GM12875 (cell line): ENCODE data around the gene TDRD9.
"Not testable (repeated sequence)": the region's sequence is repeated elsewhere in the genome, so short reads cannot be mapped to it uniquely, and the experiment has no call there.

Experiments used
- H3K4me3 ChIP-seq: one replicate; pipeline ENCODE4 v1.5.1; 2011; ENCODE audit warnings: low read depth, low read length, control low read depth
- TF ChIP-seq, protein P1 (sequence below): IDR thresholded peaks from 2 replicates; pipeline ENCODE4 v1.5.1; 2011; ENCODE audit warnings: low read depth, mild to moderate bottlenecking, control low read depth, inconsistent platforms, low read length, moderate library complexity, borderline replicate concordance; ENCODE audit not compliant: insufficient read depth

The TDRD9 gene

DNA sequence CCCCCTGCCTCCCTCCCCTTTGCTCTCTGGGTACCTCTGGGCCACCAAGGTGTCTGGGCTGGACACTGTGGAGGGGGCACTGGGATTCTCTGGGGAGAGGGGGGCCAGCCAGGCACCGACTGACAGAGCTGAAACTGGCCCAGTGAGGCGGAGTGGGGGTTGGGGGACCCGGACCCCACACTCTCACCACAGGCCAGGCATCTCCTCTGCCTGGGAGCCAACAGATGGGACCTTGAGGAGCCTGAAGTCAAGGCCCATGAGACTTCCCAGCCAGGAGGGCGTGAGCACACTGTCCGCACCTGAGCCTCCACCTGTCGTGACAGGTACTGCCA is 41.1 kb upstream of the TDRD9 start:
- H3K4me3 ChIP-seq: no peak overlapping the region
- TF ChIP-seq, protein P1, sequence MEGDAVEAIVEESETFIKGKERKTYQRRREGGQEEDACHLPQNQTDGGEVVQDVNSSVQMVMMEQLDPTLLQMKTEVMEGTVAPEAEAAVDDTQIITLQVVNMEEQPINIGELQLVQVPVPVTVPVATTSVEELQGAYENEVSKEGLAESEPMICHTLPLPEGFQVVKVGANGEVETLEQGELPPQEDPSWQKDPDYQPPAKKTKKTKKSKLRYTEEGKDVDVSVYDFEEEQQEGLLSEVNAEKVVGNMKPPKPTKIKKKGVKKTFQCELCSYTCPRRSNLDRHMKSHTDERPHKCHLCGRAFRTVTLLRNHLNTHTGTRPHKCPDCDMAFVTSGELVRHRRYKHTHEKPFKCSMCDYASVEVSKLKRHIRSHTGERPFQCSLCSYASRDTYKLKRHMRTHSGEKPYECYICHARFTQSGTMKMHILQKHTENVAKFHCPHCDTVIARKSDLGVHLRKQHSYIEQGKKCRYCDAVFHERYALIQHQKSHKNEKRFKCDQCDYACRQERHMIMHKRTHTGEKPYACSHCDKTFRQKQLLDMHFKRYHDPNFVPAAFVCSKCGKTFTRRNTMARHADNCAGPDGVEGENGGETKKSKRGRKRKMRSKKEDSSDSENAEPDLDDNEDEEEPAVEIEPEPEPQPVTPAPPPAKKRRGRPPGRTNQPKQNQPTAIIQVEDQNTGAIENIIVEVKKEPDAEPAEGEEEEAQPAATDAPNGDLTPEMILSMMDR: no peak

DNA sequence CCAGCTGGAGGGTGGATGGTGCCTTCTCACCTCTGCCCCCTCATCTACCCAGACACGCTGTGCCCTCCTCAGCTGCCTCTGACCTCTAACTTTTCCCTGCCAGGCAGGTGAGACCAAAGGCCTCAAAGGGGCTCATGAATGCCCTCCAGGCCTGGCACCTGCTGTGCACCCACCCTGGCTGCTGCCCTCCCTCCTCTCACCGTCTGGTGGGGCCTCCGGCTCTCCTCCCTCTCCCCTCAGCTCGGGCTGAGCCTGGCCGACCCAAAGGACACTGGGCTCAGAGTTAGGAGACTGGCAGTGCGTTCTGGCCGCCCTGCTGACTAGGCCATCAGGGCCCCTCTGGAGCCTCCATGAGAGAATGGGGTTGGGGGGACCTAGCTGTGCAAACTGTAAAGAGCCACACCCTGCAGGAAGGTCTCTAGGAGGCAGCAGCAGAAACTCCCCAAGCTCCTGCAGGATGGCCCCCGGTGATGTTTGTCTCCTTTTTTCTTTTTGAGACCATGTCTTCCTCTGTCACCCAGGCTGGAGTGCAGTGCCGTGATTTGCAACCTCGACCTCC is 40.6 kb upstream of the TDRD9 start:
- no peak overlapping the region for H3K4me3 ChIP-seq
- TF ChIP-seq, protein P1: no peak

DNA sequence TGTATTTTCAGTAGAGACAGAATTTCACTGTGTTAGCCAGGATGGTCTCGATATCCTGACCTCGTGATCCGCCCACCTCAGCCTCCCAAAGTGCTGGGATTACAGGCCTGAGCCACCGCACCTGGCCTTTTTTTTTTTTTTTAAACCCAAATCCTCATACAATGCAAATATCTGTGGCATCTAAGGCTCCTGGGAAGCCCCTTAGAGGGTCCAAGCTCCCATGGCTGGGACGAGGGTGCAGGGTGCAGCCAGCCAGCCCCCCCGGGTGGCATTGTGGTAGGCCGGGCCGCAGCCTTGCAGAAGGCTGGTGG is 39.3 kb upstream of the TDRD9 start:
- not testable (repeated sequence) for H3K4me3 ChIP-seq

DNA sequence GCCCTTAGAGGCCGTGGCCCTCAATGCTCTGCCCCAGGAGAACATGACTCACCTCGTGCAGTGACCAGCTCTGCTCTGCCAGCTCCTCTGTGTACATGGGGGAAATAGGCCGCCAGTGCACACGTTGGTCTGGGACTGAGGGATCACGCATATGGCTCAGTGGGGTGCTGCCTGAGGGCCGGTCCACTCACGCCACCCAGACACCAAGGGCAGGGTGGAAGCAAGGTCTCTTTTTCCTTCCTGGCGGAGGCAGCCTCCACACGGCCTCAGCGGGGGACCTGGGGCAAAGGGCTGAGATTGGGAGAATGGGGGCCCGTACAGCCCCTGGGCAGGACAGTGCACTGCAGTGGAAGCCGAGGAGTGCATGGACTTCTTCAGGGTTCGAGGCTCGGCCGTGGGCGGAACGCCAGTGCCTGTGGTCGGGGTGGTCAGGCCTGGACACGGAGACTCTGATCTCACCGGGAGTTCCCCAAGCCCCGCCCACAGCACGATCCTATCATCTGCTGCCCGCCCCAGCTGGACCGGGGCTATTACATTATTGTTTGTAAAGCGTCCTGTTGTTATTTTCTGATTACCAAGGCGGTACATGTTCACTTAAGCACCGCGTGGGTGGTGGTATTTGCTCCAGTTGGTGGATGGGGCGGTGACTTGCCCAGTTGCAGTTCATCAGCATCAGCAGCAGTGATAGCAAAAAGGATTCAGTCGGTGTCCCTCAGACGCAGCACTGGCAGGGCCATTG is 38.8 kb upstream of the TDRD9 start:
- H3K4me3 ChIP-seq: no peak overlapping the region
- TF ChIP-seq, protein P1: no peak

DNA sequence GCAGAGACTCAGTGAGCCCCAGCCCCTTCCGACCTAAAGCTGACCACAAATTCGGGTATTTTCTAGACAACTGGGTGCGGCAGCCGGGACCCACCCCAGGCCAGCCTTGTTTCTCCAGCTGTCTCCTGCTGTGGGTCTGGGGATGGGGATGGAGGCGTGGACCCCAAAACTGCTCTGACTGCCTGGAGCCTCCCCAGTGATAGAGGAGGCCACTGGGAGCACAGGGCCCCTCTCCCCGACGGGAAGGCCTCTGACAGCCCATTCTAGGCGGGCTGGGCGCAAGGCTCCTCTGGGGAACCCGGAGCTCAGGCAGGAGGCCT is 38.2 kb upstream of the TDRD9 start:
- TF ChIP-seq, protein P1: no peak
- no peak overlapping the region for H3K4me3 ChIP-seq

DNA sequence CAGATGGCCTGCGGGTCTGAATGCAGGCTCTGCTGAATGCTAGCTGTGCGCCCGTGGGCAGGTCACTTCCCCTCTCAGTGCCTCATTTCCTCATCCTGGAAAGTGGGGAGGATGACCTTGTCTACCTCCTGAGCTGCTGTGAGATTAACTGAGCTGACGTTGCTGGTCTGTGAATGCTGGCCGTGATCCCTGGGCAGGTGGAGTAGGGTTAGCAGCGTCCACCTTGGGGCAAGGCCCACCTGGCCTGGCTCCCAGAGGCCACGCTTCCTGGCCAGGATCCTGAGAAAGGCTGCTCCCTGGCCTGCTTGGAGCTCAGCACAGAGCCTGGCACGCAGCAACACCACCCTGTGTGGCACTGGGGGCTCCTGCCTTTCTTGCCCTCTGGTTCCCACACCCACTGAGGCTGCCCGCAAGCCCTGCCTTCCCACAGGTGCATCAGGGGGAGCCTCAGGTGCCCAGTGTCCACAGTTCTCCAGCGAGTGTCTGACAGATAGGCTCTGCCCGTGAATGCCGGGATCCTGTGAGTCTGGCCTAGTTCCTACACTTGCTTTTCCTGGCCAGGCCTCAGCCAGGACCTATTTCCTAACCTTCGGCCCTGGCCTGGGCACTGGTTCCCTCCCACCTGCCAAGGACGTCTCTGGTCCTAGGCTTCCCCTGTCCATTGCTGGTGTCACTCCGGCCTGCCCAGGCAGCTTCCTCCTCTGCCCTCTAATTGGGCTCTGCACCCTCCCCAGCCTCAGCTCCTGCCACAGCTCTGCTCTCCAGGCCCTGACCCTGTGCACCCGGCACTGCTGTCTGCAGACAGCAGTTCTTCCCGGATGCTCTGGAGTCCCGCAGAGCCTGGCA is 37.2 kb upstream of the TDRD9 start:
- TF ChIP-seq, protein P1: no peak
- no peak overlapping the region for H3K4me3 ChIP-seq

DNA sequence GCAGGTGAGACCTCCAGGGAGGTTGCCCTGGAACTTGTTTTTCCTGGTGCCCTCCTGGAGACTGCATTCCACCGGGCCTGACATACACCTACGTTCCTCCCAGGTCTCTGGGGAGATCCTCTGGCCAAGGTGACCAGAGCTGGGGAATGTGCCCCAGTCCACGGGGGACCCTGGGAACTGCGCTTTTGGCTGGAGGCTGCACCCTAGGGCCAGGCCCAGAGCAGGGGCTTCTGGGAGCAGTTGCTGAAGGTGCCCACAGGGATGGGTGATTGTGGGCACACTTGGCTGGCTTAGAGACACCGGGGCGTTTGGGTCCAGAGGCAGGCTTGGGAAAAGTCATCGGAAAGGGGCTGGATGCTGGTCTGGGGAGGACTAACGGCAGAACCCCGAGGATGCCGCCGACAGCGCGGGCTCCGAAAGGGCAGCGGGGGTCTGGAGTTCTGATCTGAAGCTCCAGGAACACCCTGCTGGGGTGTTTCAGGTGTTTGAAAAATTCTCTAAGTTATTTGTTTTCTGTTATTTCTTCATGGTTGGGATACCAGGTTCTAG is 36.5 kb upstream of the TDRD9 start:
- no peak overlapping the region for H3K4me3 ChIP-seq
- TF ChIP-seq, protein P1: no peak
